AG04450 (cell line): ENCODE data around the gene ADCY5. TPM values are rescaled to one million over a fixed set of nuclear protein-coding genes. Genes with fewer than 3 reads are reported as not detected.

ENCODE experiments used
- polyA plus RNA-seq: library from polyadenylated mRNA; depleted of rRNA; stranded (reverse); fragments of >200 nt; gene quantifications from 2 replicates; pipeline ENCODE4 v1.2.3, GENCODE V29; 2011; rRNA removed

ADCY5 gene
- polyA plus RNA-seq, 1 experiment: 0.20 TPM

Other genes starting within 250 kb of the ADCY5 start
- 28.9 and 39.0 TPM in 2 replicates for gene SEC22A, start 247.1 kb downstream of the ADCY5 start, polyA plus RNA-seq
- gene HACD2, start 136.0 kb upstream of the ADCY5 start, polyA plus RNA-seq: 30.3 and 43.5 TPM in 2 replicates